GM20431 (cell line): ENCODE measurements around the gene TNRC18.

ENCODE experiments used
- in situ Hi-C: fragments of 300-500 bp; cut with MseI, MboI; formaldehyde crosslinking; loops from one replicate; pipeline ENCODE4 v1.15.0; 2020; ENCODE audit warnings: low sequenced_read_pairs; ENCODE audit not compliant: unreplicated experiment

TNRC18 gene

GRCh38 chr7:5356751-5357119 lies 66.9 kb downstream of the TNRC18 start:
- in situ Hi-C loops, result loop anchor here (25.0 kb wide), 1 partner anchor 106 kb away; no protein-coding TSS in a partner anchor

- in situ Hi-C loops, result loop anchor here (25.0 kb wide), 1 partner anchor 108 kb away; no protein-coding TSS in a partner anchor
Observed at GRCh38 chr7:5354460-5355232, 69.0 kb downstream of the TNRC18 start.

GRCh38 chr7:5352440-5353010 lies 71.1 kb downstream of the TNRC18 start:
- in situ Hi-C loops, result loop anchor here (25.0 kb wide), 1 partner anchor 110 kb away; no protein-coding TSS in a partner anchor

- in situ Hi-C loops, result loop anchor here (25.0 kb wide), 1 partner anchor 111 kb away; no protein-coding TSS in a partner anchor
Observed at GRCh38 chr7:5351507-5352265, 71.9 kb downstream of the TNRC18 start.

- in situ Hi-C loops, result loop anchor here (25.0 kb wide), 1 partner anchor 112 kb away; no protein-coding TSS in a partner anchor
Observed at GRCh38 chr7:5350600-5351385, 72.8 kb downstream of the TNRC18 start.

GRCh38 chr7:5350174-5350463 lies 73.5 kb downstream of the TNRC18 start:
- in situ Hi-C loops, result loop anchor here (25.0 kb wide), 1 partner anchor 112 kb away; no protein-coding TSS in a partner anchor

- in situ Hi-C loops, result loop anchor here (25.0 kb wide), 1 partner anchor 113 kb away; no protein-coding TSS in a partner anchor
Observed at GRCh38 chr7:5349437-5350173, 74.0 kb downstream of the TNRC18 start.

- in situ Hi-C loops, result no loop called here
Observed at GRCh38 chr7:5349005-5349380, 74.6 kb downstream of the TNRC18 start.

GRCh38 chr7:5348134-5349004 lies 75.3 kb downstream of the TNRC18 start:
- in situ Hi-C loops, result no loop called here

- in situ Hi-C loops, result no loop called here
Observed at GRCh38 chr7:5345671-5346070, 78.0 kb downstream of the TNRC18 start.

- in situ Hi-C loops, result no loop called here
Observed at GRCh38 chr7:5345171-5345570, 78.5 kb downstream of the TNRC18 start.

- in situ Hi-C loops, result no loop called here
Observed at GRCh38 chr7:5344342-5344741, 79.3 kb downstream of the TNRC18 start.

GRCh38 chr7:5343884-5344283 lies 79.8 kb downstream of the TNRC18 start:
- in situ Hi-C loops, result no loop called here

- in situ Hi-C loops, result no loop called here
Observed at GRCh38 chr7:5342631-5343030, 81.0 kb downstream of the TNRC18 start.

- in situ Hi-C loops, result no loop called here
Observed at GRCh38 chr7:5339955-5340354, 83.7 kb downstream of the TNRC18 start.

- in situ Hi-C loops, result no loop called here
Observed at GRCh38 chr7:5337047-5337446, 86.6 kb downstream of the TNRC18 start.

- in situ Hi-C loops, result no loop called here
Observed at GRCh38 chr7:5334671-5335070, 89.0 kb downstream of the TNRC18 start.
